Progenitor cell of endocrine pancreas (in vitro differentiated cells): Measurements from ENCODE around the gene ADAM11. TPM values are rescaled to one million over a fixed set of nuclear protein-coding genes. Genes with fewer than 3 reads are reported as not detected.
"Not testable (repeated sequence)": the region's sequence is repeated elsewhere in the genome, so short reads cannot be mapped to it uniquely, and the experiment has no call there.

Experiments used
- DNase-seq: peaks from one replicate; pipeline ENCODE4 v3.0.0; 2021; ENCODE audit warnings: low spot score; ENCODE audit not compliant: unreplicated experiment
- H3K27ac Mint-ChIP-seq: 2 replicates; pipeline ENCODE4 v1.8.0; 2021; ENCODE audit warnings: mild to moderate bottlenecking, moderate library complexity, mixed read lengths
- H3K27me3 Mint-ChIP-seq: 2 replicates; pipeline ENCODE4 v1.8.0; 2021; ENCODE audit warnings: mixed read lengths
- H3K36me3 Mint-ChIP-seq: 2 replicates; pipeline ENCODE4 v1.8.0; 2022; ENCODE audit warnings: mixed read lengths; ENCODE audit not compliant: insufficient read depth
- H3K4me1 Mint-ChIP-seq: 2 replicates; pipeline ENCODE4 v1.8.0; 2021; ENCODE audit warnings: low read depth, mixed read lengths
- H3K4me3 Mint-ChIP-seq: 2 replicates; pipeline ENCODE4 v1.8.0; 2021; ENCODE audit warnings: low read depth, mild to moderate bottlenecking, moderate library complexity, mixed read lengths
- H3K9me3 Mint-ChIP-seq: 2 replicates; pipeline ENCODE4 v1.8.0; 2021; ENCODE audit warnings: low read depth, mixed read lengths
- CTCF ChIP-seq: fragments of 200-600 bp; sonication (generic); IDR thresholded peaks from one replicate; pipeline ENCODE4 v1.5.0; 2021; ENCODE audit warnings: antibody characterized with exemption, mild to moderate bottlenecking; ENCODE audit not compliant: unreplicated experiment
- long read RNA-seq: library from polyadenylated mRNA; unstranded; transcript quantifications from one replicate; pipeline ENCODE4 v2.0.0, GENCODE V29; 2020
- total RNA-seq: library from RNA; stranded (reverse); gene quantifications from 2 replicates; pipeline ENCODE4 v1.2.1, GENCODE V29; 2021

The ADAM11 gene
- total RNA-seq = 1.4 and 2.4 TPM in 2 replicates
- long read RNA-seq = 0 reads

- no peaks in the 10 kb centered on the region for H3K4me1 Mint-ChIP-seq
- no peaks in the 10 kb centered on the region for H3K36me3 Mint-ChIP-seq
These were observed at the start of gene ADAM11 for GRCh38 chr17:44758414-44759085. Gene ADAM11, plus strand, starts transcription at chr17:44758988. Its CDS starts 212 bp downstream, at chr17:44759200.

GRCh38 chr17:44719444-44719843, 39.3 kb upstream of the ADAM11 start:
- no peak overlapping the region for H3K4me3 Mint-ChIP-seq
- H3K4me1 Mint-ChIP-seq = no peaks in the 10 kb centered on the region
- no peak for DNase-seq
- H3K9me3 Mint-ChIP-seq = peaks cover 3% of the 10 kb centered on the region
- no peaks in the 10 kb centered on the region for H3K27me3 Mint-ChIP-seq
- no peak overlapping the region for H3K27ac Mint-ChIP-seq
- no peak for TF ChIP-seq CTCF
- H3K36me3 Mint-ChIP-seq = peaks cover 11% of the 10 kb centered on the region

More at GRCh38 chr17:44758414-44759085, at the start of gene ADAM11:
- H3K27me3 Mint-ChIP-seq = peaks cover 38% of the 10 kb centered on the region
- no peak for TF ChIP-seq CTCF
- DNase-seq = no peak
- H3K27ac Mint-ChIP-seq = no peak within 1 kb of the TSS
- no peaks in the 10 kb centered on the region for H3K9me3 Mint-ChIP-seq
- H3K4me3 Mint-ChIP-seq = peak within 1 kb of the TSS; percentile 57

GRCh38 chr17:44722254-44722653, 36.5 kb upstream of the ADAM11 start:
- no peak for DNase-seq
- Mint-ChIP-seq H3K4me1 (no peaks in the 10 kb centered on the region), H3K9me3 (peaks cover 3% of the 10 kb centered on the region), H3K4me3 (no peak overlapping the region), H3K36me3 (peaks cover 11% of the 10 kb centered on the region), H3K27ac (no peak overlapping the region), H3K27me3 (no peaks in the 10 kb centered on the region)
- no peak for TF ChIP-seq CTCF

- not testable (repeated sequence) for H3K4me1 Mint-ChIP-seq, H3K9me3 Mint-ChIP-seq, DNase-seq, H3K36me3 Mint-ChIP-seq, H3K27ac Mint-ChIP-seq, H3K27me3 Mint-ChIP-seq, H3K4me3 Mint-ChIP-seq
These were observed 32.7 kb upstream of the ADAM11 start for GRCh38 chr17:44726121-44726520.

GRCh38 chr17:44733753-44734152, 25.0 kb upstream of the ADAM11 start:
- H3K27me3 Mint-ChIP-seq = no peaks in the 10 kb centered on the region
- H3K9me3 Mint-ChIP-seq = no peaks in the 10 kb centered on the region
- peak; percentile 48 for TF ChIP-seq CTCF
- H3K27ac Mint-ChIP-seq = no peak overlapping the region
- no peak for DNase-seq
- no peak overlapping the region for H3K4me3 Mint-ChIP-seq
- peaks cover 6% of the 10 kb centered on the region for H3K36me3 Mint-ChIP-seq
- no peaks in the 10 kb centered on the region for H3K4me1 Mint-ChIP-seq

- no peak overlapping the region for H3K4me3 Mint-ChIP-seq
- DNase-seq = no peak
- H3K27me3 Mint-ChIP-seq = no peaks in the 10 kb centered on the region
- H3K9me3 Mint-ChIP-seq = no peaks in the 10 kb centered on the region
- H3K36me3 Mint-ChIP-seq = peaks cover 6% of the 10 kb centered on the region
- no peak overlapping the region for H3K27ac Mint-ChIP-seq
- no peak for TF ChIP-seq CTCF
- H3K4me1 Mint-ChIP-seq = no peaks in the 10 kb centered on the region
These were observed 24.5 kb upstream of the ADAM11 start for GRCh38 chr17:44734272-44734671.
